Raji (cell line): ENCODE measurements around the gene ATXN1.

Experiments used
- POLR2A ChIP-seq: IDR thresholded peaks from 2 replicates; pipeline ENCODE4 v1.6.1; 2011; ENCODE audit warnings: low read depth, low read length, control low read depth; ENCODE audit not compliant: insufficient read depth

Gene ATXN1

GRCh38 chr6:16296061-16296670 is 465.1 kb downstream of the ATXN1 start:
- TF ChIP-seq POLR2A = no peak

GRCh38 chr6:16295471-16295870 is 465.8 kb downstream of the ATXN1 start:
- TF ChIP-seq POLR2A = no peak

DNA sequence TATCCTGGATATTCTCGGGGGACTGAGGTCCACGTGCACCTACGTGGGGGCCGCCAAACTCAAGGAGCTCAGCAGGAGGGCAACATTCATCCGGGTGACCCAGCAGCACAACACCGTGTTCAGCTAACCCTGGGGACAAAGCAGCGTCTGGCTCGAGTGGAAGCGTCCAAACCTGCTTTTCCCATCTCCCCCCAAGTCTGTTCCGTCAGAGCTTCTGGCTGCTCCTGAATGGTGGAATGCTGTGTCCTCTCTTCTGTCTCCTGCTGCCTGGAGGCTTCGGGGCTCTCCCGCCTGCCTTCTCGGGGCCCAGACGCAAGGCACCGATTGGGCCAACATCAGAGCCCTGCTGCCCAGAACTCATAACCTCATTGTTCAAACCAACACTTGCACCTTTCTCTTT is 466.2 kb downstream of the ATXN1 start:
- no peak for TF ChIP-seq POLR2A

DNA sequence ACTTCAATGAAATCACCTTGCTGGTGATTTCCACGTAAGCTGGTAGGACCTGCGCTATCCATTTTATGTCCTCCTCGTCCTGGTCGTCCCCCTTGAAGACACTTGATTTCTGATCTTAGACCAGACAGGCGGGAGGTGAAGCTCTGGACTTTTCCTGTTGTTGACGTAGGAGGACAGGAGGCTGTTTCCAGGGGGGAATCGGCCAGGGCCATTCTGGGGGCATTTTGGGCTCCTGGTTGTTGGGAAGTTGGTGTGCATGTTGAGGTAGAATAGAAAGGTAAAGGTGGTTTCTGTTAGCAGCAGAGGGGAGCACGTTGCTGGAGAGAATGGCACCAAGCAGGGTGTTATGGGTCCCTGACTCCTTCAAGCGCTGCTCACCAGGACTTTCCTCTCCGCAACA is 466.9 kb downstream of the ATXN1 start:
- no peak for TF ChIP-seq POLR2A

DNA sequence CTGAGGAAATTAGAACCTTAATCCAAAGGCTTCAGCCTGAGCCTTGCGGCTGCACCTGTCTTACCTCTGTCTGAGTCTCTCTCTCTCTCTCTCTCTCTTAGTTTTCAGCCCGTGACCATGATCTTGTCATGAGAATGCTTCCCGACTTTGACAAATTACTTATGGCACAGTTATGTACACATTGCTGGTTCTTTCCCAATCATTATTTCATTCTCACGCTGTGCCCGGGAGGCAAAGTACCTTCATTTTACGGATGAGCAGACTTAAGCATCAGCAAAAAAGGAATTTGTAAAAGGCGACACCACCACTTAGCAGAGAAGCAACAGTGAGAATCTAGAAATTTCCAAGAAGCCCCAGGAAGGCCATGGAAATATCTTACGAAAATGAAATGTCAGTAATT is 468.3 kb downstream of the ATXN1 start:
- no peak for TF ChIP-seq POLR2A

GRCh38 chr6:16292432-16292831 is 468.8 kb downstream of the ATXN1 start:
- TF ChIP-seq POLR2A = no peak

DNA sequence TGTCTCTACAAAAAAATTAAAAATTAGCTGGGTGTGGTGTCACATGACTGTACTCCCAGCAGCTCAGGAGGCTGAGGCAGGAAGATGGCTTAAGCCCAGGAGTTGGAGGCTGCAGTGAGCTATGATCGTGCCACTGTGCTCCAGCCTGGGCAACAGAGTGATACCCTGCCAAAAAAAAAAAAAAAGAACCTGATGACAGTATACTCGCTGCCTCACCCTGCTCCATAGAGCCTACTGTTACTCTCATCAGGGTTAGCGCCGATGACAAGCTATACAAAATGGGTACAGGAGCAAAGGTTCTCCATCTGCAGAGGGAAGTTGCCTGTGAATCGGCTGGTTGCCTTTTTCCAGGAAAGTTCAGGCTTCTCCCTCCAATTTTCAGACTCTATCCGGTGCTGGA is 469.5 kb downstream of the ATXN1 start:
- no peak for TF ChIP-seq POLR2A

GRCh38 chr6:16288163-16288562 is 473.1 kb downstream of the ATXN1 start:
- TF ChIP-seq POLR2A = no peak

DNA sequence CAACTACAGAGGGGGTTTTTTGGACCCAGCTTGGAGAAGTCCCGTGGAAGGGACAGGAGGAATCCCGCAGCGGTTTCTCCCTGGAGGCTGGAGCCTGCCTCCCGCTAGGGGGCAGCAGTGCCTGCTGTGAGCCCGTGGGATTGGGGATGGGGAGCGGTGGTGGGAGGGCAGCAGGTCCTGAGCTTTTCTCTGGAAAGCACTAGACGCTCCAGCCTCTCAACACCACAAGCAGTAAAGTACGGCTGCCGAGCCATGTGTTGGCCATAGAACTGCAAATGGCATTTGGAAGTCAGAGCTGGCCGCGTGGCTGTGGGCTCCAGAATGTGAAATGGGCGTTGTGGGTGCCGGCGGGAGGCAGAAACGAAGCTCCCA is 475.1 kb downstream of the ATXN1 start:
- no peak for TF ChIP-seq POLR2A

DNA sequence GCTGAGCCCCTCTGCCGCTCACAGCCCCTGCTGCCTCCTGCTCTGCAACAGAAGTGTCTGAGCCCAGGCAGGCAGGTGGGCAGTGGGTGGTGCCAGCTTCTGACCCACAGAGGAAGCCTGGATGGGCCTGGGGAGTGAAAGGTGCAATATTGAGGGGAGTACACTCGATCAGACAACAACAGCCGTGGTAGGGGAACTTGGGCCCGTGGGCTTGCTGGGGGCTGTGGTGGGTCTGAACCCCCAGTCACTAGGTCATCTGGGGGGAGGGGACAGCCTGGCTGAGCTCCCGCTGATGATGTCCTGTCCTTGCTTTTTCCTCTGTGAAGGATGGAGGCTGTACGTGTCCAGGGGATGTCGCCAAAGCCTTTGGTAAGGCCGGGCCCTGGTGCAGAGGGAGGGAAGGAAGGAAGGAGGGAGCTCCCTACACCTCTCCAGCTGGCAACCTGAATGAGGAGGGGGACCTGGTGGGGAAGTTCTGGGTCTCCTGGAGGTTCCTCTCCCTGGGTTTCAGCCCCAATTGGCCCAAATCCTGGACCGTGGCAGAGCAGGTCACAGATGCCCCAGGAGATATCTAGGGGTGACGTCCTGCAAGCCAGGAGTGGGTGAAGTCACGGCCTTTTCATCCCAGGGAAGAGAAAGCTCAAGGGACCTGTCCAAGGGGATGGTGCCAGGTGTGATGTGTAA is 475.7 kb downstream of the ATXN1 start:
- no peak for TF ChIP-seq POLR2A

DNA sequence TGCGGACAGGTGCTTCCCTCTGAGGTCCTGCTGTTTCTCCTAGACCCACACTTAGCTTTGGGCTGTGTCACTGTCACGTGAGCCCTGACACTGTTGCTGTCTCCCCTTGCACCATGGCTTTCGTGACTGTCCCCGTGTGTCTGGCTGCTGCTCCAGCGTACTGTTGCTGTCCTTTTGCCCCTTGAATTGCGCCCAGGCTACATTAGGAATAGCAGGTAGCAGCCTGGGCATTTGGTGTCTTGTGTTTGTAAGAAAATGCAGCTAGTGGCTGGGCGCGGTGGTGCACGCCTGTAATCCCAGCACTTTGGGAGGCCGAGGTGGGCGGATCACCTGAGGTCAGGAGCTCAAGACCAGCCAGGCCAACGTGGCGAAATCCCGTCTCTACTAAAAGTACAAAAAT is 476.8 kb downstream of the ATXN1 start:
- TF ChIP-seq POLR2A = no peak

DNA sequence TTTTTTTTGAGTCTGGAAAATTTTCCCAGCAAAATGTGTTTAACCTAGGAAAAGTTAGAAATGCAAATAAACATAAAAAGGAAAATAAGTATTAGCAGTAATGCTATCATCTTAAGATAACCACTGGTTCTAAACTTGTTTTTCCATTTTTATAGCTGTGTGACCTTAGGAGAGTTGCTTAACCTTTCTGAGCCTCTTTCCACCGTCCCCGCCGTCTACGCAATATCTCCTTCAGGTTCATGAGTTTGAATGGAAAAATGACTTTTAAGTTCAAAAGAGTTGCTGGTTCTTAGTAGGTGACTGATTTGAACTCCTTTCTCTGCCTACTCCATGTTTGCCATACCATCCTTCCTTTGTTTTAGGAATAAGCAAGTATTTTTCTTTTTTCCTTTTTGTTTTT is 478.9 kb downstream of the ATXN1 start:
- no peak for TF ChIP-seq POLR2A

GRCh38 chr6:16279243-16279642 is 482.0 kb downstream of the ATXN1 start:
- TF ChIP-seq POLR2A = no peak

DNA sequence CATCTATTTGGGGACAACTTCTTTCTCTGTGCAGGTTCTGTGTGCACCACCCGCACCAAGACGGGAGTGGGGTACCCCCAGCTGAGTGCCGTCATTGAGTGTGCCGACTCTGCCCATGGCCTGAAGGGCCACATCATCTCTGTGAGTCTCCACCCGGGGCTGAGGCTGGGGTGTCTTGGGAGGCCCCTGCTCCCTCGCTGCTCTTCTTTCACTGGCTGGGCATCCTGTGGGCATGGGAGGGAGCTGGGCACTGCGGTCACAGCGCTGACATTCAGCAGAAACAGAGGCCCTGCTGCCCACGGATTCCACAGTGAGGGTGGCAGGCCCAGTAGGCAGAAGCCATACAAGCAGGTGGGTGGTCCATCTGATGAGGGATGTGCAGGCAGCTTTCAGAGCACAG is 482.5 kb downstream of the ATXN1 start:
- TF ChIP-seq POLR2A = no peak

DNA sequence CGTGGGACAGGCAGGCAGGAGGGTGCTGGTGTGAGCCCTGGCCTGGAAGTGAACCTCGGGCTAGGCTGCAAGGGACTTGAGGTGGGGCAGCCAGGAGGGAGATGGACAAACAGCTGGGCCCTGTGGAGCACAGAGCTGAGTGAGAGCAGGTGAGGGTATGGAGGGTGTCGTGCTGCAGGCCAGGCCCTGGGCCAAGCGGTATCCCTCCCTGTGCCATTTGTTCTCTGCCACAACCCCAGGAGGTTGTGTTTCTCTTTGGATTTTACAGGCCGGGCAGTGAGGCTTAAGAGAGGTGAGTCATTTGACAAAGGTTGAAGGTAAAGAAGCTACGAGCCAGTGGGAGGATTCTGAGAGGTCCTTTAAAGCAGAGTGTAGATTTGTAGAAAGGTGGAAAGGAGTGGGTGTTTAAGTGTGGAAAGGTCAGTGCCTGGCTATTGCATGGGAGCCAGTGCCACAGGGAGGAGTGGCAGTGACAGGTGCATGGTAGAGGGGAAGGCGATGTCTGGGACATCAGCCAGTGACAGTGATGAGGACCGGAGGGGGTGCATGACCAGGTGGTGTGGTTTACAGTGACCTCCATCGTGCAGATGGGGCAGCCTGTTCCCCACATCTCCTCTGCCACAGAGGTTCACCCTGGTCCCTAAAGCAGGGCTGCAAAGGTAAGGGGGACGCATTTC is 483.1 kb downstream of the ATXN1 start:
- TF ChIP-seq POLR2A = no peak

DNA sequence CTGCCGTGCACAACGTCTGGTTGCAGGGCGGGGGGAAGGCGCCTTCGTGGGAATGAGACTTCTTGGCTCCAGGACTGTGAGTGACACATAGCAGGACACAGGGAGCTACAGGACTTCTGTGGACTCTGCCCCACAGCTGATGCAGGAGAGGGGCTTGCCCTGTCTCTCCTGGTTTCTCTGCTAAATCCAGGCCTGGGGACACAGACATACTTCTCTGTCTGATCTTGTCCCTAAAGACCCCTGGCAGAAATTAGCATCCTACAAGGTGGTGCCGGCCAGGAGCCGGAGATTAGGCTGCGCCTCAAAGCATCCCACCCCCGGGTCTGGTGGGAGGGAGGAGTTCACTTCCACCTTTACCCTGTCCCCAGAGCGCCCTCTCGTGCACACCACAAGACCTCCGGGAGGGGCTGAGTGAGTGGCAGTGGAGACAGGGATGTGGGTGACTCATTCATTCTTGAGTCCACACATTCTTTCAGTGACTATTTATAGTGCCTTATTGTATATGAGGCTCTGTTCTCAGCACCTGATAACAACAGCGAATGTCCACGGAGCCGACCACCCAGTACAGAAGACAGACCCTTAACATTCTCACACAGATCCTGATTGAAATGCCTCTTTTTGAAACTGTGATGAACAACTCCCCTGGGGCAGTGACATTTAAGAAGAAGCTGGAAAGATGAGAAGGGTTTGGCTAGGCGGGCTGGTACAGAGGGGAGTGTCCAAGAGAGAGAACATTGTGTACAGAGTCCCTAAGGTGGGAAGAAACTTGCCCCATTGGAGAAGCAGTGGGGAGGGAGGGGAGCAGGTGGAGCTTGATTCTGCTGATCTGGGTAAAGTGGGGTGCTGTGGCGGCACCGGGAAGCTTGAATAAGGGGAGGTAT is 483.9 kb downstream of the ATXN1 start:
- TF ChIP-seq POLR2A = no peak

DNA sequence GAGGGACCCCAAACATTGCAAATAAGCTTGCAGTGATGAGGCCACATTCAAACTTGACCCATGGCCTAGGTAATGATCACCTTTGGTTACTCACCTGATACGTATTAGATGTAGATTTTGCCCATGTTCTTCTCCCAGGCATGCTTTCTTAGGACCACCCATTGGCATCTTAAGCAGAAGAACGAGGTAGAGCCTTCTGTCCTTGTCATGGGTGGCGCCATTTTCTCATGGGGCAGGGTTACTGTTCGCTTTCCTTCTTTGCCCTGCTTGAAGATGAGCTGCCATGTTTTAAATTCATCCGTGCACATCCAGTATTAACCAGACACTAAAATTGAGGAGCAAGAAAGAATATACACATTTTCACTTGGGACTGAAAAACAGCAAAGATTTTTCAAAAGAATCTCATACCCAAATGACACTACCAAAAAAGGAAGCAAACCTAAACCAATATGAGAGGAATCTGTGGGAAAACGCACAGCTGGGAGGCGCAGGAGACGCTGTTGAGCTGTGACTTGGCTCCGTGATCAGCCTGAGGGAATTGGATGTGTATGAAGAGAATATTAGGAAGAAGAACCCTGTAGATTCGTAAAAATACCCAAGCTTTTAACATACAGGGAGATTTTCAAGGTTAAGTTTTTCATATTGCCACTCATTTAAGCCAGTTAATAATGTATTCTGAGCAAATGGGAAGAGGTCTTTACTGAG is 486.2 kb downstream of the ATXN1 start:
- no peak for TF ChIP-seq POLR2A
